Measurements from ENCODE around the gene TFPT. TPM values are rescaled to one million over a fixed set of nuclear protein-coding genes. Genes with fewer than 3 reads are reported as not detected.

TFPT gene
- total RNA-seq, 4 donors from 2014 or later, result 10.8 to 26.6 (median 19.8) TPM

DNA sequence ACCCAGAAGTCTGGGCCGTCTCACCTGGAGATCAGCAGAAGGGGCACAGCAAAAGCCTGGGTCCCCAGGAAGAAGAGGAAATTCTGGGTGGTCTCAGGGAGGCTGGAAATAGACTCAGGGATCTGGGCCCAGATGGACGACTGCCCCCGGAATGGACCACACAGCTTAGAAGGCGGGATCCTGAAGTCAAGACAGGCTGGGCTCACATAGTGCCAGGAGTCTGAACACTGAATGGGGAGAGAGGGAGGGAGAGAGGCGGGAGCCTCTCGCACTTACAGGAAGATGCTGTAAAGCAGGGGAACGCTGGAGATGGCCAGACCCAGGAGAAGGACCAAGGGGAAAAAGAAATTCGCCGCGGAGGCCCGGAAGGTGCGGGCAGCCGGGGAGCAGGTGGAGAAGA, 45.4 kb upstream of the TFPT start:
- intact Hi-C loops (cut with DNase I), result no loop called here
- H3K9me3 ChIP-seq, result no peaks in the 10 kb centered on the region
- peaks cover 45 to 64% (median 58%) of the 10 kb centered on the region in 4 donors for H3K4me1 ChIP-seq
- peaks cover 22 to 26% (median 24%) of the 10 kb centered on the region in 4 donors for H3K36me3 ChIP-seq
- 34% methylated on average over 13 of the region's 13 CpGs for WGBS
- H3K27ac ChIP-seq (replicated peaks in 1 of 4), result peak overlapping the region; percentile 92 to 99 (median 95)
- TF ChIP-seq CTCF (IDR thresholded peaks at IDR 0.05) (no peak), POLR2A (IDR thresholded peaks at IDR 0.05; ENCODE audit: low read depth) (no peak), EP300 (IDR thresholded peaks at IDR 0.05) (no peak)
- peak overlapping the region; percentile 63 to 93 (median 69) for H3K4me3 ChIP-seq
- H3K27me3 ChIP-seq, result peaks cover 0 to 15% (median 7%) of the 10 kb centered on the region in 4 donors
- no peak for DNase-seq (ENCODE audit: extremely low spot score)

DNA sequence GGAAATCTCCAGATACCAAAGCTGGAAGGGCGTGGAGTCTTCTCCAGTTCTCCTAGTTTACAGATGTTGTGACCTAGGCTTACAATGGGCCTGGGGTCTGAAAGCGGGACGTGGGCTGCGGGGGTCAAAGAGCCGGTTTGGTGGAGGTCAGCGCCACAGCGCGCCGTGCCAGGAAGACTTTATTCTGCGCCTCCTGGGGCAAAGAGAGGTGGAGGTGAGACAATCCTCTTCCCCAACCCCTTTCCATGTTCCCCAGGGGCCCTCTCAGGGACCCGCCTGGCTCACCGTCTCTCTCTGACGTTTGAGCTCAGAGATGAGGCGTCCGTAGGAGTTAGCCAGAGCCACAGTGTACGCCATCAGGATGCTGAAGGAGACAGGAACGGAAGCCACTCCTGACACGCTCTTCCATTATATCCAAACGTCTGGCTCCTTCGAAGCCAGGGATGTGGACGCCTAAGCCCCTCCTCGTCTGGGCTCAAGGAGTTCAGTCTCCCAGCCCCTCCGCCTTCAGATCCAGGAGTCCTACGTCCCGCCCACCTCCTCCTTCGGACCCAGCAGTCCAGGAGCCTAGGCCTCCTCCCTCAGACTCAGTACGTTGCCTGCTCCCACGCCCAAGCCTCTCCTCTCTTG, 44.8 kb upstream of the TFPT start:
- Histone ChIP-seq H3K4me3 (peak overlapping the region; percentile 63 to 93 (median 69)), H3K27ac (replicated peaks in 1 of 4) (peak overlapping the region; percentile 92 to 99 (median 95)), H3K4me1 (peaks cover 45 to 64% (median 58%) of the 10 kb centered on the region in 4 donors), H3K27me3 (peaks cover 0 to 11% (median 5%) of the 10 kb centered on the region in 4 donors), H3K36me3 (peaks cover 28 to 31% (median 30%) of the 10 kb centered on the region in 4 donors), H3K9me3 (no peaks in the 10 kb centered on the region)
- no peak for DNase-seq (ENCODE audit: extremely low spot score)
- TF ChIP-seq POLR2A (IDR thresholded peaks at IDR 0.05; ENCODE audit: low read depth), result no peak
- no peak for TF ChIP-seq EP300 (IDR thresholded peaks at IDR 0.05)
- no peak for TF ChIP-seq POLR2AphosphoS5 (IDR thresholded peaks at IDR 0.05)
- intact Hi-C loops (cut with DNase I), result no loop called here
- WGBS, result 3% methylated on average over 22 of the region's 28 CpGs

- intact Hi-C loops (cut with DNase I), result no loop called here
- peaks cover 43 to 58% (median 54%) of the 10 kb centered on the region in 4 donors for H3K4me1 ChIP-seq
- TF ChIP-seq CTCF (IDR thresholded peaks at IDR 0.05) (peak; percentile 15 to 68 (median 45)), POLR2AphosphoS5 (IDR thresholded peaks at IDR 0.05) (peak; percentile 76 to 94), POLR2A (IDR thresholded peaks at IDR 0.05; ENCODE audit: low read depth) (no peak), EP300 (IDR thresholded peaks at IDR 0.05) (no peak)
Measured at GRCh38 chr19:54159352-54160181, 44.1 kb upstream of the TFPT start, which contains the start of gene LENG1. Gene LENG1, minus strand, starts transcription at chr19:54159721. Its CDS starts 26 bp downstream, at chr19:54159695.

GRCh38 chr19:54158812-54159351, 43.4 kb upstream of the TFPT start:
- peak overlapping the region; percentile 91 to 99 (median 94) for H3K27ac ChIP-seq (replicated peaks in 1 of 4)
- H3K4me1 ChIP-seq, result peaks cover 38 to 56% (median 51%) of the 10 kb centered on the region in 4 donors
- peak overlapping the region; percentile 63 to 93 (median 72) for H3K4me3 ChIP-seq
- H3K9me3 ChIP-seq, result no peaks in the 10 kb centered on the region
- no peak for TF ChIP-seq CTCF (IDR thresholded peaks at IDR 0.05)
- intact Hi-C loops (cut with DNase I), result no loop called here
- 17% methylated on average over 17 of the region's 19 CpGs for WGBS
- no peaks in the 10 kb centered on the region for H3K27me3 ChIP-seq
- peaks cover 42 to 45% (median 44%) of the 10 kb centered on the region in 4 donors for H3K36me3 ChIP-seq
- DNase-seq (ENCODE audit: extremely low spot score), result no peak

More at GRCh38 chr19:54159352-54160181, 44.1 kb upstream of the TFPT start, which contains the start of gene LENG1:
- H3K27me3 ChIP-seq, result peaks cover 0 to 4% (median 2%) of the 10 kb centered on the region in 4 donors
- H3K9me3 ChIP-seq, result no peaks in the 10 kb centered on the region
- WGBS, result 0% methylated on average over 68 of the region's 72 CpGs
- peak within 1 kb of the TSS; percentile 63 to 93 (median 72) for H3K4me3 ChIP-seq
- peak; percentile 100 for DNase-seq (ENCODE audit: extremely low spot score)
- peaks cover 35 to 38% (median 37%) of the 10 kb centered on the region in 4 donors for H3K36me3 ChIP-seq
- peak within 1 kb of the TSS; percentile 92 to 99 (median 95) for H3K27ac ChIP-seq (replicated peaks in 1 of 4)

DNA sequence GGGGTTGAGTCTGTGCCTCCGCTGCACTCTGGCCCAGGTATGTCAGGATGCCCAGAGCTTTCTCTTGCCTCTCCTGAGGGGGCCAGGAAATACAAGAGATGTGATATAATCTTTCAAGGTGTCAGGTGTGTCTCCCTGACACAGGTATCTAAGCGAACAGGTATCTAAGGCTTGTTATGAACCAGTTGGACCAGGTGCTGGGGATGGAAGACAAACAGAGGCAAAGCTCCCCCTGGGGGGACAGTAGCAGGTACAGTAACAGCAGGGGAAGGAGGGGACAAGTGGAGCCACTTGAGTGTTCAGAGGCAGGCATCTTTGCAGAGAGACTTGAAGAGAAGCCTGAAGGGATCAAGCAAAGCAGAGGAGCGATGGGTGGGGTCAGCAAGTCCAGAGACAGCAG, 41.5 kb upstream of the TFPT start:
- TF ChIP-seq POLR2AphosphoS5 (IDR thresholded peaks at IDR 0.05) (no peak), CTCF (IDR thresholded peaks at IDR 0.05) (no peak), EP300 (IDR thresholded peaks at IDR 0.05) (no peak), POLR2A (IDR thresholded peaks at IDR 0.05; ENCODE audit: low read depth) (no peak)
- no peaks in the 10 kb centered on the region for H3K9me3 ChIP-seq
- H3K36me3 ChIP-seq, result peaks cover 61 to 65% (median 63%) of the 10 kb centered on the region in 4 donors
- intact Hi-C loops (cut with DNase I), result no loop called here
- no peak for DNase-seq (ENCODE audit: extremely low spot score)
- H3K4me1 ChIP-seq, result peaks cover 27 to 52% (median 46%) of the 10 kb centered on the region in 4 donors
- WGBS, result 100% methylated on average over 3 of the region's 3 CpGs
- no peak overlapping the region for H3K4me3 ChIP-seq
- no peak overlapping the region for H3K27ac ChIP-seq (replicated peaks in 1 of 4)
- H3K27me3 ChIP-seq, result no peaks in the 10 kb centered on the region

All from esophagus muscularis mucosa (tissue), 4 donors.